ENCODE measurements around the gene FBRSL1. TPM values are rescaled to one million over a fixed set of nuclear protein-coding genes. Genes with fewer than 3 reads are reported as not detected.

Gene FBRSL1
- total and polyA plus RNA-seq, 2 donors (not counting 3 experiments of a cell fraction or from before 2014, with no cell fraction given) = 19.3 to 79.8 TPM

- FAIRE-seq = no peak
- ChIA-PET POLR2A (no interaction called here), CTCF (no interaction called here)
These were observed 52.7 kb downstream of the FBRSL1 start for GRCh38 chr12:132542661-132543060.

More at GRCh38 chr12:132542661-132543060, 52.7 kb downstream of the FBRSL1 start:
- no peaks in the 10 kb centered on the region for H3K27me3 ChIP-seq (ENCODE audit: control insufficient read depth in 2 of 2, insufficient read depth in 2 of 2, low read length in 2 of 2)
- dilution Hi-C loops (cut with MboI; ENCODE audit: extremely low pct_ligation_motif_present, low sequenced_read_pairs) (no loop called here), intact Hi-C loops (cut with micrococcal nuclease) (no loop called here)
- H3K9ac ChIP-seq (replicated peaks; ENCODE audit: extremely low read depth, insufficient read depth, low read length) = no peak overlapping the region
- H3K27ac ChIP-seq (ENCODE audit: insufficient read depth, low read depth, low read length) = no peak overlapping the region
- no peaks in the 10 kb centered on the region for H4K20me1 ChIP-seq (replicated peaks; ENCODE audit: control insufficient read depth, extremely low read depth, insufficient read depth, low read length)
- H3K4me2 ChIP-seq (ENCODE audit: insufficient read depth, low read length) = no peak overlapping the region
- DNase-seq (ENCODE audit: low read depth, low spot score) = no peak
- H2AFZ ChIP-seq (ENCODE audit: low read depth, low read length) = no peak overlapping the region
- BruUV-seq (replicated peaks) = no TSS peak
- H3K9me1 ChIP-seq (replicated peaks; ENCODE audit: control insufficient read depth, extremely low read depth, insufficient read depth, low read length) = no peaks in the 10 kb centered on the region
- H3K4me1 ChIP-seq (ENCODE audit: control insufficient read depth, extremely low read depth, insufficient read depth, low read length) = no peaks in the 10 kb centered on the region
- no peaks in the 10 kb centered on the region for H3K9me3 ChIP-seq (replicated peaks; ENCODE audit: control insufficient read depth, insufficient read depth, low read length)
- H3K4me3 ChIP-seq (replicated peaks in 1 of 3; ENCODE audit: insufficient read depth in 1 of 3, low read depth in 1 of 3, low read length in 3 of 3) = no peak overlapping the region
- no peaks in the 10 kb centered on the region for H3K36me3 ChIP-seq (ENCODE audit: control insufficient read depth in 2 of 2, extremely low read depth in 1 of 2, insufficient read depth in 2 of 2, low read length in 2 of 2)
- no peaks in the 10 kb centered on the region for H3K79me2 ChIP-seq (ENCODE audit: control insufficient read depth, insufficient read depth, low read length)
- TF ChIP-seq POLR2A (IDR thresholded peaks at IDR 0.05; ENCODE audit: low read depth, low read length) (no peak), EZH2 (IDR thresholded peaks at IDR 0.05; ENCODE audit: borderline replicate concordance, low read depth, low read length, severe bottlenecking) (no peak), FOS (IDR thresholded peaks at IDR 0.05; ENCODE audit: borderline replicate concordance, insufficient read depth, low read length) (no peak), MYC (IDR thresholded peaks at IDR 0.05; ENCODE audit: low read depth, low read length) (no peak), CTCF (IDR thresholded peaks at IDR 0.05; ENCODE audit: extremely low read depth in 1 of 2, insufficient read depth in 1 of 2, low read depth in 1 of 2, low read length in 2 of 2) (no peak), POLR2AphosphoS5 (IDR thresholded peaks at IDR 0.05; ENCODE audit: insufficient read depth, low read depth, low read length) (no peak), MAX (IDR thresholded peaks at IDR 0.05; ENCODE audit: insufficient read depth, insufficient read length) (no peak), GATA2 (IDR thresholded peaks at IDR 0.05; ENCODE audit: insufficient read depth, insufficient read length, low read depth, low read length) (no peak), JUN (IDR thresholded peaks at IDR 0.05; ENCODE audit: borderline replicate concordance, insufficient read depth, insufficient read length, low read depth) (no peak)
